ENCODE measurements around the gene ASMT.
"Not testable (repeated sequence)": the region's sequence is repeated elsewhere in the genome, so short reads cannot be mapped to it uniquely, and the experiment has no call there.

ASMT gene

DNA sequence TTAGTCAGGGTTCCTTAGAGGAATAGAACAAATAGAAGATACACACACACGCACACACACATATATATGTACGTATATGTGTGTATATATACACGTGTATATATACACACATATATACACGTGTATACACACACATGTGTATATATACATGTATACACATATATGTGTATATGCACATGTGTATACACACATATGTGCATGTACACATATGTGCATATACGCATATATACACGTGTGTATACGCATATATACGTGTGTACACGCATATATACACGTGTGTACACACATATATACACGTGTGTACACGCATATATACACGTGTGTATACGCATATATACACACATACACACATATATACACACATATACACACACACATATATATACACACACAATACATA lies 41.5 kb downstream of the ASMT start:
- DNase-seq: no peak

DNA sequence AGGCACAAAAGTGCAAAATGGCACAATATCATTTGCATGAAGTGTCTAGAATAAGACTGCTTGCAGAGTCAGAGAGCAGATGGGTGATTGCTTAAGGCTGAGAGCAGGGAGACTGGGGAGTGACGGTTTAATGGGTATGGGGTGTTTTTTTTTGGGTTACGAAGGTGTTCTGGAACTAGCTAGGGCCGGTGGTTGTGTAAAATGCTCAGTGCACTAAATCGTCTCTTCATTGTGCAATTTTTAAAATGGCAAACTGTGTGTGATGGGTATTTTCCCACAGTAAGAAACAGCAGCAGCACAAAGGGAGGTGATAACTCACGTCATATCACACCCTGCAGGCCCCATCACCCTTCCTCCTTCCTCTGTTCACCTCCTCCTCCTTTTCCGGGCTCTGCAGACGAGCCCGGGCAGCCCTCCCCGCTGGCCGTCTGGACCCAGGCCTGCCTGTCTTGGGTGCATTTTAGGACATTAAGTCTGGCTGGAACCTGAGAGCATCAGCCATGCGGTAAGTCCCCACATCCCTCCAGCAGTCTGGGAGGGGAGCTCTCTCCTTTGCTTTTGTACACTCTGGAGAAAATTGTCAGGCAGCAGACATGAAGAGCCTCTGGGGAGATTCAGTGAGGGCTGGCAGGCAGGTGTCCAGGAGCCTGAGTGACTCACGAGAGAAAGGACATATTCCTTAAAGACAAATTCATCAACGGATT lies 42.7 kb downstream of the ASMT start:
- peak; percentile 57 for DNase-seq

DNA sequence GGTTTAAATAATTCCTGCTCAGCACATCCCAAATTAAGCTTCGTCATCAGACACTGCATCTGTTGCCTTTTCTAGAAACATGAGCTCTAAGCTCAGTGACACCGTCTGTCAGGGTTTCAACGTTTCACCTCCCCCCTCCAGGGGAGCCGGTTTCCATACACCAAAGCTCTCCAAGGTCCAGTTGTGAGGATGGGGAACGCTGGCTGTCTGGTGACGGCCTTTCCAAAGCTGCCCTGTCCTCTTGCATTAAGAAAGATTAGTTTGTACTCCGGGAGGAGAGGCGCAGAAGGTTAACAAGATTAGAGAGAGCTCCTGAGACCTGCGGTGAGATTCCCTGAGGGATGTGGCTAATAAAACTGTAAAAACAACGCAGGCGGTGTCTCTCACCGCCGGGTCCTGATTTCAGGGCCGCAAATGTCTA lies 43.2 kb downstream of the ASMT start:
- DNase-seq: no peak

DNA sequence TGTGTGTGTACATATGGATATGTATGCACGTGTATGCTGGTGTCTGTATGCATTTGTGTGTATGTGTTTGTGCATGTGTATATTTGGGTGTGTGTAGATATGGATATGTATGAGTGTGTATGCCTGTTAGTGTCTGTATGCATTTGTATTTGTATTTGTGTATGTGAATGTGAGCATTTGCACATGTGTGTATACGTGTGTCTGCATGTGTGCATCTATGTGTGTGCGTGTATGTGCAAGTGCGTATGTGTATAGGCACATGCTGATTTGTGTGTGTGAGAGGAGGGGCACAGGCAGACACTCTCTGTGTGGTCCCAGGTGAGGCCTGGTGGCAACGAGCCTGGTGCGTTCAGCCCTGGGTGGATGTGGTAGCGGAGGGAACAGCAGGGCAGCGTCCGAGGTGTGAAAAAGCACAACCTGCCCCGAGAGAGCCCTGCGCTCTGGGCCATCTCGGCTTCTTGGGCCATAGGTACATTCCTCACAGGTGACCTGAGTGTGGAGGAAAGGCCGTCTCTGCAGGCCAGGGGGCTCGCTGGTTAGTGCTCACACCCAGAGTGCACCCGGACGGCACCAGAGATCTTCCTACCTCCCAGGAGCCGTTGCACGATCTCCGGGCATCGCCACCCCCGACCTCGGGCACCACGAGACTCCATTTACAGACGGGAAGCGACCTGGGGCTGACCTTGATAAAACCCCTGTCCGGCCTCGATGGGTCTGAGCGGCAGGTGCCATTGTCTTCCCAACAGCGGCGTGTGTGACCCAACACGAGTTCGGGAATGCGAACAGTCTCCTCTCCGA lies 45.0 kb downstream of the ASMT start:
- no peak for DNase-seq

DNA sequence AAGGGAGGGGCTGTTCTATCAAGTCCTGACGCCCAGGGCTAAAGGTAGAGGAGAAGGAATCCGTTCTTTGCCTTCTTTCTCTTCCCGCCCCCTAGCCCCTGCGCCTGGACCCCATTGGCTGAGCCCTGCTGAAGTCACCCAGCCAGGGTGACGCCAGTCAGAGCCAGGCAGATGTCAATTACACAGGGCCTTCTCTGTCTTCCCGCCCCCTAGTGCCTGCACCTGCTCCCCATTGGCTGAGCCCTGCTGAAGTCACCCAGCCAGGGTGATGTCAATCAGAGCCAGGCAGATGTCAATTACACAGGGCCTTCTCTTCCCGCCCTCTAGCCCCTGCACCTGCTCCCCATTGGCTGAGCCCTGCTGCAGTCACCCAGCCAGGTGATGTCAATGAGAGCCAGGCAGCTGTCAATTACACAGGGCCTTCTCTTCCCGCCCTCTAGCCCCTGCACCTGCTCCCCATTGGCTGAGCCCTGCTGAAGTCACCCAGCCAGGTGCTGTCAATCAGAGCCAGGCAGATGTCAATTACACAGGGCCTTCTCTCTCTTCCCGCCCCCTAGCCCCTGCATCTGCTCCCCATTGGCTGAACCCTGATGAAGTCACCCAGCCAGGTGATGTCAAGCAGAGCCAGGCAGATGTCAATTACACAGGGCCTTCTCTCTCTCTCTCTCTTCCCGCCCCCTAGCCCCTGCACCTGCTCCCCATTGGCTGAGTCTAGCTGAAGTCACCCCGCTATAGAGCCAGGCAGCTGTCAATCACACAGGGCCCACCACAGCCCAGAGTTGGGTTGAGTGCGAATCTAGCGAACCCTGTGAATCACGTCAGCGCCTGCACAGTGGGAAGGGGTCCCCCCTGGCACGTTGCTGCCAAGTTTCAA lies 46.4 kb downstream of the ASMT start:
- DNase-seq: no peak

DNA sequence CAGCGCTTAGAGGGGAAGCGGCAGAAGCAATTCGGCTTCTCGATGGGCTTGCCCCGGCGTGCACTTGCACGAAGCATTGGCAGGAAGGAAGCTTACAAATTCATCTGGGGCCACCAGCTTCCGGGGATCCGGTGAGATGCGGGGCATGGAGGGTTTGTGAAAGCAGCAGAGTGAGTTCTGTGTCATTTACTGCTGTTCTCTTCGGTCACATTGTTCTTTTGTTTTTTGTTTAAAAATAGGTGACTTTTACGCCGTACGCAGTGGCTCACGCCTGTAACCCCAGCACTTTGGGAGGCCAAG lies 47.0 kb downstream of the ASMT start:
- DNase-seq: no peak

DNA sequence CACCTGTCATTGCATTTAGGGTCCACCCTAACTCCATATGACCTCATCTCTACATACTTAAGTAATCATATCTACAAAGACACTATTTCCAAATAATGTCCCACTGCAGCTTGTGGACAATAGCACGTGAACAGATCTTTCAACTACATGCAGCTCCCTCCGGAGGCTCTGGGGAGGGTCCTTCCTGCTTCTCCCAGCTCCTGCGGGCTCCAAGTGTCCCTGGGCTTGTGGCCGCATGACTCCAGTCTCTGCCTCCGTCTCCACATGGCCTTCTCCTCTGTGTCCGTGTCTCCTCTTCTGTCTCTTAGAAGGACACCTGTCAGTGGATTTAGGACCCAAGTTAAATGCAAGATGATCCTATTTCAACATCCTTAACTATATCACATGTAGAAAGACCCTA lies 52.7 kb downstream of the ASMT start:
- no peak for DNase-seq

DNA sequence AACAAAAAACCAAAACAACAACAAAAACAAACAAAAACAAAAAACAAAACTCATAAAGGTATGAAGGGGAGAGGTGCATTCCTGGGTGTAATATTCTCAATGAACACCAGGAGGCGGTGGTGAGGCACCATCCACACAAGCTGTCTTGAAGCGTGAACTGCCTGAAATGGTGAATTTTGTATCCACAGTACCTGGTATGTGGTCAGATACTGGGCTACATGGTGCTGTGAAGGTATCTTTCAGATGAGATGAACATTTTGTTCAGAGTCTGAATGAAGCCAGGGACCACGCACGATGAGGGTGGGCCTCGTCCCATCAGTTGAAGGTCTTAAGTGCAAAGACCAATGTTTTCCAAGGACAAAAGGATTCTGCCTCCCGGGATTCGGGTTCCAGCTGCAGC lies 58.5 kb downstream of the ASMT start:
- DNase-seq: no peak

DNA sequence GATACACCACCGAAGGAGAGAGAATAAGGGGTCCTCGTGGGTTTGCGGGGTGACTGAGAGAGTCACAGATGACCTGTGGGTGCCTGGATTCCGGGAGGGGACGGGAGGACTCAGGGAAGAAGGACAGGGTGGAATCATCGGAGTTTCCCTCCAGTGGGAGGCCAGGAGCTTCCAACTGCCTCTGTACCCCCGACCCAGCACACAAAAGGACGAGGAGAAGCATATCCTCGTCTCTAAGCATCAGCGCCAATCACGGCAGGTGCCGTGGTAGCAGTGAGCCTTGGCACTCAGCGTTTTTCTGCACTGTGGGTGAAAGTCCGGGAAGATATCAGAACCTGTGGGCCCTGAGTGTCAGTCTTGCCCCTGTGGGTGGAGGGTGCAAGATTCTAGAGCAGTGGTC lies 62.0 kb downstream of the ASMT start:
- DNase-seq: no peak

DNA sequence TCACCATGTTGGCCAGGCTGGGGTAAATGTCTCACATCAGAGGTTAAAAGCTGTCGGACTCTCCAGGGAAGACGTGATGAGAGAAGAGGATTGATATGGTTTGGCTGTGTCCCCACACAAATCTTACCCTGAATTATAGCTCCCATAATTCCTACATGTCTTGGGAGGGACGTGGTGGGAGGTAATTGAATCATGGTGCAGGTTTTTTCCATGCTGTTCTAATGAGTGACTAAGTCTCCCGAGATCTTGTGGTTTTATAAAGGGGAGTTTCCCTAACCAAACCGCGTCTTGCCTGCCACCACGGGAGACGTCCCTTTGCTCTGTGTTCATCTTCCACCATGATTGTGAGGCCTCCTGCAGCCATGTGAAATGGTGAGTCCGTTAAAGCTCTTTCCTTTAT lies 64.4 kb downstream of the ASMT start:
- DNase-seq: no peak

DNA sequence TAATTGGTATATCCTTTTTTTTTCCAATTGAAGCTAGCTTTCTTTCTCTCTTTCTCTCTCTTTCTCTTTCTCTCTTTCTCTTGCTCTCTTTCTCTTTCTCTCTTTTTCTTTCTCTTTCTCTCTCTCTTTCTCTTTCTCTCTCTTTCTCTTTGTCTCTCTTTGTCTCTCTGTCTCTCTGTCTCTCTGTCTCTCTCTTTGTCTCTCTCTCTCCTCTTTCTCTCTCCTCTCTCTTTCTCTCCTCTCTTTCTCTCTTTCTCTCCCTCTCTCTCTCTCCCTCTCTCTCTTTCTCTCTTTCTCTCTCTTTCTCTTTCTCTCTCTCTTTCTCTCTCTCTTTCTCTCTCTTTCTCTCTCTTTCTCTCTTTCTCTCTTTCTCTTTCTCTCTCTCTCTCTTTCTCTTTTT lies 66.6 kb downstream of the ASMT start:
- DNase-seq: no peak

DNA sequence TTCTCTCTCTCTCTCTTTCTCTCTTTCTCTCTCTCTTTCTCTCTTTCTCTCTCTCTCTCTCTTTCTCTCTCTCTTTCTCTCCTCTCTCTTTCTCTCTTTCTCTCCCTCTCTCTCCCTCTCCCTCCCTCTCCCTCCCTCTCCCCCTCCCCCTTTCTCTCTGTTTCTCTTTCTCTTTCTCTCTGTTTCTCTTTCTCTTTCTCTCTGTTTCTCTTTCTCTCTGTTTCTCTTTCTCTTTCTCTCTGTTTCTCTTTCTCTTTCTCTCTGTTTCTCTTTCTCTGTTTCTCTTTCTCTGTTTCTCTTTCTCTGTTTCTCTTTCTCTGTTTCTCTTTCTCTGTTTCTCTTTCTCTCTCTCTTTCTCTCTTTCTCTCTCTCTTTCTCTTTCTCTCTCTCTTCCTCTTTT lies 67.0 kb downstream of the ASMT start:
- DNase-seq: not testable (repeated sequence)

DNA sequence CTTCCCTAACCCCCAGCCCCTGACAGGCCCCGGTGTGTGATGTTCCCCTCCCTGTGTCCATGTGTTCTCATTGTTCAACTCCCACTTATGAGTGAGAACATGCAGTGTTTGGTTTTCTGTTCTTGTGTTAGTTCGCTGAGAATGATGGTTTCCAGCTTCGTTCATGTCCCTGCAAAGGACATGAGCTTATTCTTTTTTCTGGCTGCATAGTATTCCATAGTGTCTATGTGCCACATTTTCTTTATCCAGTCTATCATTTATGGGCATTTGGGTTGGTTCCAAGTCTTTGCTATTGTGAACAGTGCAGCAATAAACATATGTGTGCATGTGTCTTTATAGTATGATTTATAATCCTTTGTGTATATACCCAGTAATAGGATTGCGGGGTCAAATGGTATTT lies 67.6 kb downstream of the ASMT start:
- DNase-seq: not testable (repeated sequence)

DNA sequence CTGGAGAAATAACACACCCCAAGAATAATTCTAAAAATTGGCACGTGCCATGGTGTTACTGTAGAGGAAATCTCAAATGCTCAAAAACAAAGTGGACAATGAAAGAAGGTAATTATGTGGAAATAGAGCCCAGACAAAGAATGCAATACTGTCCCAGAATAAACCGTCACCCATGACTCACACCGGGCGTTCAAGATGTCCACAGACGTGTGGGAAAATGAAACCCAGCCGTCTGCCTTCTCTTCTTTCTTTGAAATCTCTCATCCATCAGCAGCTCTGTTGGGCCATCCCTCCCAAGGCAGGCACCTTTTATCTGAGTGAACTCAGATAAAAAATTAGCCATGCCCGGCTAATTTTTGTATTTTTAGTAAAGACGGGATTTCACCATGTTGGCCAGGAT lies 70.0 kb downstream of the ASMT start:
- not testable (repeated sequence) for DNase-seq

DNA sequence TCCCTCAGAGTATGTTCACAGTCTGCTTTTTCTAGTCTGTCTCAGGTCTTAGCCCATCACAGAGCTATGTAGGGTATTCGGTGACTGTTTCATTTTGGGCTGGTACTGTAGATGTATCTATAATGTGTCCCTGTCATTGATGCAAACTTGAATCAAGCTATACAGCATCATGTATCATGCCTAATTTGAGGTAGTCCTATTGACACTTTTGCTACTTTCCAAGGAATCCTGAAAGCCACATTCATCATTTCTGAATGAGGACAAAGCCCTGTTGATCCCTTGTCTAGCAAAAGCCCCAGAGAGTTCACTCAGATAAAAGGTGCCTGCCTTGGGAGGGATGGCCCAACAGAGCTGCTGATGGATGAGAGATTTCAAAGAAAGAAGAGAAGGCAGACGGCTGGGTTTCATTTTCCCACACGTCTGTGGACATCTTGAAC lies 70.6 kb downstream of the ASMT start:
- not testable (repeated sequence) for DNase-seq

DNA sequence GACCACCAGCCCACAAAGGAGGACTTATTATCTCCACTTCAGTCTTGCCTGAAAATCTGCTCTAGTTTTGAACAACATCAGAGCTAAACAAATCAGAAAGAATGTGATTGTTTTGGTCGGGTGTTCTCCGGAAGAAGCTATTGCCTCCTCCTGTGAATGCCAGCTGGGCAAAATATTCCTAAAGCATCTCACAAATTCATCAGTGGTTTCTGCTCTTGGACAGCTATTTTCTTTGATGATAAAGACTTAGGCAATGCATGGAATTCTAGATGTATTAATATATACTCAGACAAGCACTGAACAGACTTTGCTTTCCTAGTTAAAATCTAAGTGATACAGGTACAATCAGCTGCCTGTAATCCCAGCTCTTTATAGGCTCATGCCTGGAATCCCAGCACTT lies 71.8 kb downstream of the ASMT start:
- DNase-seq: no peak

Data from kidney glomerular epithelial cell (primary cell).